Naive thymus-derived CD4-positive, alpha-beta T cell (primary cell): ENCODE data around the gene CDKAL1. TPM values are rescaled to one million over a fixed set of nuclear protein-coding genes. Genes with fewer than 3 reads are reported as not detected.
"Not testable (repeated sequence)": the region's sequence is repeated elsewhere in the genome, so short reads cannot be mapped to it uniquely, and the experiment has no call there.

ENCODE experiments used
- ATAC-seq: fragments of 150-1000 bp; cut with Tn5 transposase; 2 replicates; pipeline ENCODE4 v1.10.0; 2021; ENCODE audit warnings: mild to moderate bottlenecking, moderate library complexity
- CTCF ChIA-PET: fragments of 350-600 bp; sonication (Branson Sonifier 250); formaldehyde crosslinking; loops from one replicate; lab custom pipeline; 2021; ENCODE audit warnings: antibody characterized with exemption; lab: Charles Lee
- POLR2A ChIA-PET: fragments of 350-600 bp; sonication (Branson Sonifier 250); formaldehyde crosslinking; loops from one replicate; lab custom pipeline; 2021; ENCODE audit warnings: antibody characterized with exemption, inconsistent platforms; lab: Charles Lee
- DNase-seq, 9 donors: peaks; one replicate each; pipeline versions ENCODE4 v3.0.0 to v3.0.0-alpha.2; 2020 to 2022; ENCODE audit warnings: mixed read lengths in 1 of 9
- H3K27ac ChIP-seq: one replicate; pipeline ENCODE4 v1.7.0; 2013; ENCODE audit warnings: mild to moderate bottlenecking, low read depth, low read length, moderate library complexity
- H3K27me3 ChIP-seq, 2 donors: one replicate each; pipeline ENCODE4 v1.7.0; 2013; ENCODE audit warnings: low read length in 2 of 2, mild to moderate bottlenecking in 2 of 2, moderate library complexity in 2 of 2; ENCODE audit not compliant: control insufficient read depth in 2 of 2, insufficient read depth in 2 of 2
- H3K36me3 ChIP-seq, 3 experiments: 1 replicate in 2 of 3; 2 replicates in 1 of 3; pipeline ENCODE4 v1.7.0; 2013; ENCODE audit warnings: low read length in 3 of 3, mild to moderate bottlenecking in 3 of 3, moderate library complexity in 1 of 3; ENCODE audit not compliant: insufficient read depth in 3 of 3, control insufficient read depth in 2 of 3
- H3K4me1 ChIP-seq, 2 donors: one replicate each; pipeline ENCODE4 v1.7.0; 2013; ENCODE audit warnings: low read length in 2 of 2, mild to moderate bottlenecking in 2 of 2, moderate library complexity in 1 of 2; ENCODE audit not compliant: control insufficient read depth in 2 of 2, insufficient read depth in 2 of 2
- H3K4me3 ChIP-seq: 2 replicates; pipeline ENCODE4 v1.7.0; 2013; ENCODE audit warnings: mild to moderate bottlenecking, low read length
- H3K9me3 ChIP-seq, 3 experiments: 1 replicate in 2 of 3; 2 replicates in 1 of 3; pipeline ENCODE4 v1.7.0; 2013; ENCODE audit warnings: low read length in 3 of 3; ENCODE audit not compliant: control insufficient read depth in 2 of 3
- H3K27ac Mint-ChIP-seq, 9 donors: one replicate each; pipeline ENCODE4 v1.8.0; 2020 to 2022; ENCODE audit warnings: mixed read lengths in 9 of 9, mild to moderate bottlenecking in 8 of 9, moderate library complexity in 5 of 9, inconsistent platforms in 2 of 9
- H3K27me3 Mint-ChIP-seq, 5 donors: one replicate each; pipeline ENCODE4 v1.8.0; 2021 to 2022; ENCODE audit warnings: mixed read lengths in 5 of 5, mild to moderate bottlenecking in 1 of 5
- H3K36me3 Mint-ChIP-seq, 5 donors: one replicate each; pipeline ENCODE4 v1.8.0; 2020 to 2022; ENCODE audit warnings: mixed read lengths in 5 of 5, mild to moderate bottlenecking in 3 of 5, inconsistent platforms in 1 of 5
- H3K4me1 Mint-ChIP-seq, 7 donors: one replicate each; pipeline ENCODE4 v1.8.0; 2020 to 2022; ENCODE audit warnings: mixed read lengths in 7 of 7, mild to moderate bottlenecking in 3 of 7, inconsistent platforms in 1 of 7
- H3K4me3 Mint-ChIP-seq, 10 donors: one replicate each; pipeline ENCODE4 v1.8.0; 2020 to 2022; ENCODE audit warnings: mild to moderate bottlenecking in 10 of 10, mixed read lengths in 10 of 10, moderate library complexity in 6 of 10, inconsistent platforms in 2 of 10
- H3K9me3 Mint-ChIP-seq, 11 donors: one replicate each; pipeline ENCODE4 v1.8.0; 2020 to 2022; ENCODE audit warnings: mixed read lengths in 11 of 11, mild to moderate bottlenecking in 4 of 11, inconsistent platforms in 1 of 11, moderate library complexity in 1 of 11
- intact Hi-C, 2 donors: fragments of 100-400 bp; cut with micrococcal nuclease; formaldehyde crosslinking; loops; one replicate each; pipeline ENCODE4 v1.15.1; 2023
- polyA plus RNA-seq, 2 donors: library from polyadenylated mRNA; unstranded; fragments of 300-500 nt; fragmentation: Illumina TruSeq; gene quantifications; one replicate each; pipeline ENCODE4 v1.2.3, GENCODE V29; 2021
- total RNA-seq, 6 experiments: library from RNA in 5 of 6; stranded (reverse) in 5 of 6; gene quantifications; 1 replicate in 5 of 6; 2 replicates in 1 of 6; pipeline ENCODE4 v1.2.3 and lab custom pipeline; 2021 to 2026

The CDKAL1 gene
- total and polyA plus RNA-seq, 7 experiments from 2014 or later = 23.6 to 35.8 (median 29.8) TPM

DNA sequence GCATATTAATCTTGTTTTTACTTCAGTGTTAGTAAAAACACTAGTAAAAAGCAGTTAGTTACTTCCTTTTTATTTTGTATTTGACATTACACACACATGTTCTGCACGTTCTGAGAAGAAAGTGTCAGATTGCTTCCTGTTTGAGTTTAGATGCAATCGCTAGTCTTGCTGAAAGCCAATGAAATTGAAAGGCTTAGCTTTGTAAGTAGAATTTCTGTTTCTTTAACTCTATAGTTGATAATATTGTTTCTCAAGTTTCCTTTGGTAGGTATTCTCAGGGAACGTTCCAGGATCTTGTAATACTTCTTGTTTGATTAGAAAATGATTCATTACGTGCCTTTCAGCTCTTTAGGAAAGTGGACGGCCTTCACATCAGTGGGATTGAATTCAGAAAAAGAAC, 55.0 kb downstream of the CDKAL1 start:
- peaks cover 9 to 47% (median 42%) of the 10 kb centered on the region in 7 donors for H3K4me1 Mint-ChIP-seq
- H3K27ac Mint-ChIP-seq = peak overlapping the region in 5 of 9 donors; percentile 3 to 61 (median 18)
- DNase-seq (peak in 3 of 9 donors; percentile 8 to 14 (median 10)), ATAC-seq (no peak)
- ChIA-PET CTCF (no interaction called here), POLR2A (no interaction called here)
- peaks cover 20 to 61% (median 53%) of the 10 kb centered on the region in 5 donors for H3K36me3 Mint-ChIP-seq
- no peaks in the 10 kb centered on the region for H3K4me1 ChIP-seq
- H3K27me3 Mint-ChIP-seq = no peaks in the 10 kb centered on the region
- intact Hi-C loops = no loop called here
- H3K9me3 Mint-ChIP-seq = peaks cover 0 to 22% (median 3%) of the 10 kb centered on the region in 11 donors
- peak overlapping the region in 7 of 10 donors; percentile 33 to 58 (median 50) for H3K4me3 Mint-ChIP-seq
- no peak overlapping the region for H3K27ac ChIP-seq
- no peak overlapping the region for H3K4me3 ChIP-seq
- H3K9me3 ChIP-seq = no peaks in the 10 kb centered on the region
- no peaks in the 10 kb centered on the region for H3K27me3 ChIP-seq
- H3K36me3 ChIP-seq = peaks cover 0 to 3% (median 0%) of the 10 kb centered on the region in 3 experiments

DNA sequence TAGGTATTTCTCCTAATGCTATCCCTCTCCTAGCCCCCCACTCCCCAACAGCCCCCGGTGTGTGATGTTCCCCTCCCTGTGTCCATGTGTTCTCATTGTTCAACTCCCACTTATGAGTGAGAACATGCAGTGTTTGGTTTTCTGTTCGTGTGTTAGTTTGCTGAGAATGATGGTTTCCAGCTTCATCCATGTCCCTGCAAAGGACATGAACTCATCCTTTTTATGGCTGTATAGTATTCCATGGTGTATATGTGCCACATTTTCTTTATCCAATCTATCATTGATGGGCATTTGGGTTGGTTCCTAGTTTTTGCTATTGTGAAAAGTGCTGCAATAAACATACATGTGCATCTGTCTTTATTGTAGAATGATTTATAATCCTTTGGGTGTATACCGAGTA, 56.2 kb downstream of the CDKAL1 start:
- intact Hi-C loops, H3K27ac ChIP-seq, H3K36me3 ChIP-seq, H3K4me3 ChIP-seq, H3K4me1 ChIP-seq, CTCF ChIA-PET, H3K27ac Mint-ChIP-seq, DNase-seq, H3K4me3 Mint-ChIP-seq, H3K27me3 ChIP-seq, H3K27me3 Mint-ChIP-seq, ATAC-seq, H3K9me3 ChIP-seq, POLR2A ChIA-PET: not testable (repeated sequence)
- H3K4me1 Mint-ChIP-seq = peaks cover 6 to 49% (median 43%) of the 10 kb centered on the region in 7 donors
- peaks cover 0 to 30% (median 6%) of the 10 kb centered on the region in 11 donors for H3K9me3 Mint-ChIP-seq
- H3K36me3 Mint-ChIP-seq = peaks cover 24 to 63% (median 54%) of the 10 kb centered on the region in 5 donors

DNA sequence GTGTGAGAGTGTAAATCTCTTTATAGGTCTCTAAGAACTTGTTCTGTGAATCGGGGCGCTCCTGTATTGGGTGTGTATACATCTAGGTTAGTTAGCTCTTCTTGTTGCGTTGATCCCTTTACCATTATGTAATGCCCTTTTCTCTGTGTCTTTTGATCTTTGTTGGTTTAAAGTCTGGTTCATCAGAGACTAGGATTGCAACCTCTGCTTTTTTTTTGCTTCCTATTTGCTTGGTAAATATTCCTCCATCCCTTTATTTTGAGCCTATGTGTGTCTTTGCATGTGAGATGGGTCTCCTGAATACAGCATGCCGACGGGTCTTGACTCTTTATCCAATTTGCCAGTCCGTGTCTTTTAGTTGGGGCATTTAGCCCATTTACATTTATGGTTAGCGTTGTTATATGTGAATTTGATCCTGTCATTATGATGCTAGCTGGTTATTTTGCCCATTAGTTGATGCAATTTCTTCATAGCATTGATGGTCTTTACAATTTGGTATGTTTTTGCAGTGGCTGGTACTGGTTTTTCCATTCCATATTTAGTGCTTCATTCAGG, 60.1 kb downstream of the CDKAL1 start:
- POLR2A ChIA-PET, H3K4me3 Mint-ChIP-seq, H3K4me1 ChIP-seq, H3K9me3 ChIP-seq, intact Hi-C loops, DNase-seq, H3K4me3 ChIP-seq, H3K27me3 Mint-ChIP-seq, H3K27me3 ChIP-seq, H3K27ac Mint-ChIP-seq, ATAC-seq, H3K27ac ChIP-seq: not testable (repeated sequence)
- Mint-ChIP-seq H3K4me1 (peaks cover under 1 to 30% (median 25%) of the 10 kb centered on the region in 7 donors), H3K36me3 (peaks cover 23 to 70% (median 62%) of the 10 kb centered on the region in 5 donors), H3K9me3 (peaks cover 0 to 33% (median 6%) of the 10 kb centered on the region in 11 donors)
- CTCF ChIA-PET = interaction anchor here (0.7 kb wide), 1 partner anchor 389 kb away, joined by 5 read pairs; no protein-coding TSS in a partner anchor
- H3K36me3 ChIP-seq = peaks cover 0 to 12% (median 3%) of the 10 kb centered on the region in 3 experiments

- no peak overlapping the region for H3K27ac Mint-ChIP-seq
- DNase-seq (no peak), ATAC-seq (no peak)
- Histone ChIP-seq H3K4me3 (no peak overlapping the region), H3K27ac (no peak overlapping the region), H3K36me3 (peaks cover 0 to 16% (median 0%) of the 10 kb centered on the region in 3 experiments), H3K4me1 (no peaks in the 10 kb centered on the region), H3K27me3 (no peaks in the 10 kb centered on the region), H3K9me3 (no peaks in the 10 kb centered on the region)
- H3K27me3 Mint-ChIP-seq = no peaks in the 10 kb centered on the region
- H3K4me1 Mint-ChIP-seq = peaks cover 0 to 20% (median 6%) of the 10 kb centered on the region in 7 donors
- H3K4me3 Mint-ChIP-seq = no peak overlapping the region
- POLR2A ChIA-PET = no interaction called here
- peaks cover 0 to 10% (median 2%) of the 10 kb centered on the region in 11 donors for H3K9me3 Mint-ChIP-seq
- intact Hi-C loops = no loop called here
- H3K36me3 Mint-ChIP-seq = peaks cover 18 to 65% (median 43%) of the 10 kb centered on the region in 5 donors
- CTCF ChIA-PET = interaction anchor here (0.6 kb wide), 1 partner anchor 48 kb away, joined by 5 read pairs; no protein-coding TSS in a partner anchor
Observed at GRCh38 chr6:20599302-20600051, 65.2 kb downstream of the CDKAL1 start.

GRCh38 chr6:20600831-20601230, 66.6 kb downstream of the CDKAL1 start:
- ATAC-seq = no peak

GRCh38 chr6:20604159-20604558, 69.9 kb downstream of the CDKAL1 start:
- DNase-seq (no peak), ATAC-seq (no peak)
- no peak overlapping the region for H3K4me3 ChIP-seq
- POLR2A ChIA-PET = no interaction called here
- peaks cover 0 to 4% (median 0%) of the 10 kb centered on the region in 3 experiments for H3K36me3 ChIP-seq
- Mint-ChIP-seq H3K9me3 (peaks cover 0 to 3% (median 0%) of the 10 kb centered on the region in 11 donors), H3K27me3 (no peaks in the 10 kb centered on the region), H3K27ac (no peak overlapping the region), H3K4me3 (no peak overlapping the region), H3K36me3 (peaks cover 8 to 68% (median 36%) of the 10 kb centered on the region in 5 donors), H3K4me1 (peaks cover 0 to 25% (median 7%) of the 10 kb centered on the region in 7 donors)
- H3K27ac ChIP-seq = no peak overlapping the region
- no peaks in the 10 kb centered on the region for H3K27me3 ChIP-seq
- no peaks in the 10 kb centered on the region for H3K4me1 ChIP-seq
- intact Hi-C loops = no loop called here
- CTCF ChIA-PET = no interaction called here
- H3K9me3 ChIP-seq = no peaks in the 10 kb centered on the region

More at GRCh38 chr6:20600831-20601230, 66.6 kb downstream of the CDKAL1 start:
- Histone ChIP-seq H3K4me3 (no peak overlapping the region), H3K36me3 (peaks cover 0 to 13% (median 0%) of the 10 kb centered on the region in 3 experiments), H3K27me3 (no peaks in the 10 kb centered on the region), H3K27ac (no peak overlapping the region), H3K9me3 (no peaks in the 10 kb centered on the region), H3K4me1 (no peaks in the 10 kb centered on the region)
- peaks cover 9 to 63% (median 30%) of the 10 kb centered on the region in 5 donors for H3K36me3 Mint-ChIP-seq
- ChIA-PET CTCF (no interaction called here), POLR2A (no interaction called here)
- no peak overlapping the region for H3K4me3 Mint-ChIP-seq
- H3K27me3 Mint-ChIP-seq = no peaks in the 10 kb centered on the region
- DNase-seq = no peak
- no peak overlapping the region for H3K27ac Mint-ChIP-seq
- intact Hi-C loops = no loop called here
- peaks cover 0 to 22% (median 3%) of the 10 kb centered on the region in 7 donors for H3K4me1 Mint-ChIP-seq
- H3K9me3 Mint-ChIP-seq = peaks cover 0 to under 1% (median 0%) of the 10 kb centered on the region in 11 donors
